GM13976 (cell line): ENCODE data around the gene CSF1R.

ENCODE experiments used
- DNase-seq: peaks from one replicate; pipeline ENCODE4 v3.0.0; 2012; ENCODE audit warnings: low spot score
- CTCF ChIP-seq: IDR thresholded peaks from 2 replicates; pipeline ENCODE4 v1.5.1; 2012; ENCODE audit warnings: borderline replicate concordance, mild to moderate bottlenecking; ENCODE audit not compliant: insufficient read depth; ENCODE audit errors: extremely low read depth, missing control alignments, control extremely low read depth
- in situ Hi-C: fragments of 300-500 bp; cut with MboI; formaldehyde crosslinking; loops from one replicate; pipeline ENCODE4 v1.12.0; 2022; ENCODE audit warnings: low sequenced_read_pairs, mixed read lengths, inconsistent platforms; ENCODE audit not compliant: unreplicated experiment

Gene CSF1R

GRCh38 chr5:150125334-150125733, 39.0 kb upstream of the CSF1R start:
- DNase-seq = no peak
- in situ Hi-C loops = no loop called here
- TF ChIP-seq CTCF = no peak

DNA sequence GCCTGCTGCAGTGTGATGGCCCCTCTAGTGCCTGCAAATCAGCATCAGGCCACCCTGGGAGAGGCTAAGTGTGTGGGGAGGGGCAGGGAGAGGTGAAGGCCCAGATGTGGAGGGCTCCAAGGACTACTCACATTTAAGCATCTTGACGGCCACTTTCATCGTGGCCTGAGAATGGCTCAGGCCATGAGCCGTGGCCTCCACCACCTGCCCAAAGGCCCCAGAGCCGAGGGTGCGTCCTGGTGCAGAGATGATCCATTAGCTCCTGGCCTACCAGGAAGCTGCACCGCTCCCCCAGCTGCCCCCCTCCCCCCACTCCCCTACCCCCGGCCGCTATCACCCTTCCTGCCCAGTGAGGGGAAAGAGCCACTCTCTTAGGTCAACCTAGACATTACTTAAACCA, 38.2 kb upstream of the CSF1R start:
- in situ Hi-C loops = no loop called here
- no peak for DNase-seq
- no peak for TF ChIP-seq CTCF

DNA sequence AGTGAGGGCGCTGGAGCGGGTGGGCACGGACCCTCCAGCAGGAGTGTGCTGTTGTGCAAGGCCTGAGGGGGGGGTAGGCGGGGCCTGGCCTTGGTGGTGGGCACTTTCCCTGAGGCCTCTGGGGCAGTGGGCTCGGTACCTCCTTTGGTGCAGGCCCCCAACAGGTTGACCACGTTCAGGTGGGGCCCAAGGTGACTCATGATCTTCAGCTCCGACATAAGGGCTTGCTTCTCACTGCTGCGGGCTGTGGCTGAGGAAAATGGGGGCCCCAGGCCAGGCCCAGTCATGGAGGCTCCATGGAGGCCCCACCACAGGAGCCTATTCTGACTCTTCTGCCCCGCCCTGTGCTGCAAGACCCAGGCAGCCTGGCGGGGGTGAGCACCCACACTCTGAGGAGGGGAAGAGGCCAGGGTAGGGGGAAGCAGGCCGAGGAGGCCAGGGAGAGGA, 37.8 kb upstream of the CSF1R start:
- no peak for TF ChIP-seq CTCF
- DNase-seq = no peak
- in situ Hi-C loops = no loop called here

GRCh38 chr5:150123542-150123941, 37.2 kb upstream of the CSF1R start:
- no peak for DNase-seq
- TF ChIP-seq CTCF = no peak
- in situ Hi-C loops = no loop called here

DNA sequence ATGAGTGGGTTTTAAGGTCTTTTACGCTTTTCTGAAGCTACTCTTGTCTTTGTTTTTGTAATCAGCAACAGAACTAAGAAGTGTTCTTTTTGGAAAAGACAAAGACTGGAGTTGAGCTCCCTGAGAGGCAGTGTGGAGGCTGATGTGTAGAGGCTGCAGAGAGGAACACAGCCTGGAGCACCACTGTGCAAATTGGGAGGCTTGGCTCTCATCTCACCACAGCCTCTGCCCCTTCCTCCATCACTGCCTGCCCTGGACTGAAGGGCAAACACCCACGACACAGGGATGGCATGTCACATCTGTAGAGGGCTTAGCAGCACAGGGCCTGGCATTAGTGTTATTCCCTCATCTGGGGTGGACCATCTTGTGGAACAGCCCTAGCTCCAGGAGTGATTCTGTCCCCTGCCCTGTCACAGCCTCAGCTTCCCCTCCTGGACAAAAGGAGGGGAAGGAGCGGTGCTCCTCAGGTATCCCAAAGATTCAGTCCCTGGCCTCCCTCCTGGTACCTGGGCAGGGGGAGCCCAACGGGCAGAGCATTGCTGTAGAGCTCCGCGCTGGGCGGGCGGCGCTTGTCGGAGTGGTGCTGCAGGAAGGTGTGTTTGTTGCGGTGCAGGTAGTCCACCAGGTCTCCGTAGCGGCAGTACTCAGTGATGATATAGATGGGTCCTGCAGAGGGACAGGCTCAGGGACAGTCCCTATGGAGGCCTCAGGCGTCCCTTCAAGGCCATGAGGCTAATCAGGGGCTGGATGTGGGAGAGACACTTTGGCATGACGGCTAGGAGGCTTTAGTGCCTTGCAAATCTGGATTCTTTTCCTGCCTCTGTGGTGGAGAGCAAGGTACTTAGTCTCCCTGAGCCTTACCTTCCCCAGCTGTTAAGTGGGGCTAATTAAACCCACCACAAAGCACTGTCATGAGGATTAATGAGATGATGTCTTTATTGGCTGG, 36.5 kb upstream of the CSF1R start:
- no peak for TF ChIP-seq CTCF
- in situ Hi-C loops = no loop called here
- no peak for DNase-seq

DNA sequence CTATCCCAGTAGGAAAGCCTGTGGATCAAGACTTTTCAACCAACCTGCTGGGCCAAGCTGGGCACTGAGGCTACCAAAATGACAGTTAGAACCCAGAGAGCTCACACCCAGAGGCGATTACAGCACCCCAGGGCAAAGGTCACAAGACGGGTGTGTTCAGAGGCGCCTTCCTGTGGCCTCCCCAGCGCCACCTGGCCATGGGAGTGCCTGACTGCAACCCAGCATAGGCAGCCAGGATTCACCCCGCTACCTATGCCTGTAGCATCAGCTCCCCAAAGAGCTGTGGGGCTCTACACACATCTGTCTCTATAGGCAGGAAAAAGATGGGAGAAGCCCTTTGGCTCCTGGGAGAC, 35.8 kb upstream of the CSF1R start:
- in situ Hi-C loops = no loop called here
- peak; percentile 51 for TF ChIP-seq CTCF
- DNase-seq = peak; percentile 87
